HepG2 (cell line): ENCODE measurements around the gene C20orf204. TPM values are rescaled to one million over a fixed set of nuclear protein-coding genes. Genes with fewer than 3 reads are reported as not detected.

Source experiments
- CHCHD3 ChIP-seq: sonication (generic); formaldehyde crosslinking; IDR thresholded peaks from 2 replicates; pipeline ENCODE4 v1.8.0; 2022; ENCODE audit warnings: mild to moderate bottlenecking, missing genetic modification reagents, moderate library complexity
- DNMT1 ChIP-seq: sonication (generic); formaldehyde crosslinking; IDR thresholded peaks from 2 replicates; pipeline ENCODE4 v1.5.1; 2020; ENCODE audit warnings: mild to moderate bottlenecking, missing genetic modification reagents
- DZIP1 ChIP-seq: sonication (generic); formaldehyde crosslinking; IDR thresholded peaks from 2 replicates; pipeline ENCODE4 v1.5.0; 2020; ENCODE audit warnings: mild to moderate bottlenecking, missing genetic modification reagents
- FOXO4 ChIP-seq: sonication (generic); formaldehyde crosslinking; conservative IDR thresholded peaks from 2 replicates; pipeline ENCODE4 v1.8.1; 2023; ENCODE audit warnings: missing genetic modification reagents
- GTF3A ChIP-seq: sonication (generic); formaldehyde crosslinking; conservative IDR thresholded peaks from 2 replicates; pipeline ENCODE4 v1.4.0; 2020; ENCODE audit warnings: mild to moderate bottlenecking, missing genetic modification reagents
- MAX ChIP-seq: IDR thresholded peaks from 2 replicates; pipeline ENCODE4 v1.6.1; 2012; ENCODE audit warnings: inconsistent platforms
- NR2C2 ChIP-seq: sonication (generic); formaldehyde crosslinking; IDR thresholded peaks from 2 replicates; pipeline ENCODE4 v1.4.0; 2020; ENCODE audit warnings: missing genetic modification reagents, mild to moderate bottlenecking, moderate library complexity, borderline replicate concordance
- NRL ChIP-seq: sonication (generic); formaldehyde crosslinking; IDR thresholded peaks from 2 replicates; pipeline ENCODE4 v1.5.0; 2020; ENCODE audit warnings: missing genetic modification reagents, mild to moderate bottlenecking, moderate library complexity, borderline replicate concordance
- PAX8 ChIP-seq: sonication (generic); formaldehyde crosslinking; IDR thresholded peaks from 2 replicates; pipeline ENCODE4 v1.8.0; 2022; ENCODE audit warnings: mild to moderate bottlenecking, missing genetic modification reagents, borderline replicate concordance
- RNF2 ChIP-seq: fragments of 450-650 bp; conservative IDR thresholded peaks from 2 replicates; pipeline ENCODE4 v1.6.1; 2016; ENCODE audit warnings: low read depth
- TFDP2 ChIP-seq: sonication (generic); formaldehyde crosslinking; IDR thresholded peaks from 2 replicates; pipeline ENCODE4 v1.4.0; 2020; ENCODE audit warnings: missing genetic modification reagents
- ZFP62 ChIP-seq: sonication (generic); formaldehyde crosslinking; IDR thresholded peaks from 2 replicates; pipeline ENCODE4 v1.4.0; 2020; ENCODE audit warnings: missing genetic modification reagents
- ZNF205 ChIP-seq: IDR thresholded peaks from 2 replicates; pipeline ENCODE4 v1.6.1; 2018; ENCODE audit warnings: missing biosample characterization, missing genetic modification reagents
- ZNF382 ChIP-seq: sonication (generic); formaldehyde crosslinking; IDR thresholded peaks from 2 replicates; pipeline ENCODE4 v1.5.0; 2020; ENCODE audit warnings: missing genetic modification reagents, mild to moderate bottlenecking, borderline replicate concordance
- ZNF383 ChIP-seq: sonication (generic); formaldehyde crosslinking; IDR thresholded peaks from 2 replicates; pipeline ENCODE4 v1.4.0; 2020; ENCODE audit warnings: missing genetic modification reagents, mild to moderate bottlenecking, borderline replicate concordance
- ZNF451 ChIP-seq: sonication (generic); formaldehyde crosslinking; IDR thresholded peaks from 2 replicates; pipeline ENCODE4 v1.5.0; 2020; ENCODE audit warnings: mild to moderate bottlenecking, missing genetic modification reagents
- ZNF547 ChIP-seq: sonication (generic); formaldehyde crosslinking; IDR thresholded peaks from 2 replicates; pipeline ENCODE4 v1.5.1; 2020; ENCODE audit warnings: mild to moderate bottlenecking, missing genetic modification reagents
- ZNF589 ChIP-seq: sonication (generic); formaldehyde crosslinking; conservative IDR thresholded peaks from 2 replicates; pipeline ENCODE4 v1.8.0; 2022; ENCODE audit warnings: mild to moderate bottlenecking, moderate library complexity, missing genetic modification reagents
- ZNF639 ChIP-seq: conservative IDR thresholded peaks from 2 replicates; pipeline ENCODE4 v1.6.1; 2018; ENCODE audit warnings: missing genetic modification reagents
- ZNF720 ChIP-seq: sonication (generic); formaldehyde crosslinking; IDR thresholded peaks from 2 replicates; pipeline ENCODE4 v1.4.0; 2020; ENCODE audit warnings: missing genetic modification reagents
- ZNF788 ChIP-seq: sonication (generic); formaldehyde crosslinking; IDR thresholded peaks from 2 replicates; pipeline ENCODE4 v1.5.0; 2020; ENCODE audit warnings: mild to moderate bottlenecking, missing genetic modification reagents, borderline replicate concordance
- ZZZ3 ChIP-seq: sonication (generic); formaldehyde crosslinking; IDR thresholded peaks from 2 replicates; pipeline ENCODE4 v1.4.0; 2020; ENCODE audit warnings: missing genetic modification reagents, mild to moderate bottlenecking, borderline replicate concordance
- polyA plus RNA-seq, 8 experiments: library from polyadenylated mRNA; depleted of rRNA in 3 of 8; stranded (reverse) in 7 of 8; unstranded in 1 of 8; fragments of >200 nt; fragmentation: Illumina TruSeq in 4 of 8; extraction: Trizol in 4 of 8; gene quantifications; 2 replicates each; pipeline versions ENCODE4 v1.2.1 to v1.2.3, GENCODE V29; 2011 to 2016; ENCODE audit warnings: low read depth in 4 of 8, missing spikeins in 1 of 8, mixed read lengths in 1 of 8; ENCODE audit not compliant: insufficient read depth in 1 of 8
- total RNA-seq, 5 experiments: library from RNA; depleted of rRNA; stranded (reverse); fragments of >200 nt; fragmentation: Illumina TruSeq; extraction: Trizol; gene quantifications; 2 replicates each; pipeline ENCODE4 v1.2.3, GENCODE V29; 2016; ENCODE audit warnings: low read depth in 1 of 5

The C20orf204 gene
- total and polyA plus RNA-seq, 2 of the 13 experiments (the other 11 are each of a cell fraction or from before 2014, with no cell fraction given): 22.1 to 80.0 TPM

- TF ChIP-seq ZNF451 (CRISPR knock-in tag) (peak; percentile 80; the same call in 1 of the 2 replicates), TFDP2 (CRISPR knock-in tag) (0 out of 2 replicates have a peak, but pooled peaks have one; percentile 6), ZNF382 (CRISPR knock-in tag) (no peak), ZNF720 (CRISPR knock-in tag) (no peak), DNMT1 (peak; percentile 88; the same call in 1 of the 2 replicates), CHCHD3 (peak; percentile 61; the same call in 1 of the 2 replicates), FOXO4 (CRISPR knock-in tag) (peak; percentile 88; the same call in 1 of the 2 replicates), PAX8 (CRISPR knock-in tag) (0 out of 2 replicates have a peak, but pooled peaks have one; percentile 49), ZFP62 (CRISPR knock-in tag) (no peak), ZNF547 (peak; percentile 11), MAX (peak; percentile 79; the same call in 1 of the 2 replicates), DZIP1 (CRISPR knock-in tag) (no peak; the same call in 1 of the 2 replicates), NR2C2 (peak; percentile 59), ZNF589 (no peak), ZNF639 (peak; percentile 45; the same call in 1 of the 2 replicates), ZNF383 (CRISPR knock-in tag) (peak; percentile 51; the same call in 1 of the 2 replicates), ZNF788 (CRISPR knock-in tag) (0 out of 2 replicates have a peak, but pooled peaks have one; percentile 23), GTF3A (CRISPR knock-in tag) (0 out of 2 replicates have a peak, but pooled peaks have one; percentile 33), ZZZ3 (CRISPR knock-in tag) (0 out of 2 replicates have a peak, but pooled peaks have one; percentile 28), NRL (CRISPR knock-in tag) (no peak), RNF2 (0 out of 2 replicates have a peak, but pooled peaks have one; percentile 12), ZNF205 (CRISPR knock-in tag) (peak; percentile 9; the same call in 1 of the 2 replicates)
Measured at GRCh38 chr20:64083804-64084684, 48.1 kb downstream of the C20orf204 start, which contains the start of gene LKAAEAR1 (continued).
